Measurements from ENCODE around the gene TXNL1.

TXNL1 gene

DNA sequence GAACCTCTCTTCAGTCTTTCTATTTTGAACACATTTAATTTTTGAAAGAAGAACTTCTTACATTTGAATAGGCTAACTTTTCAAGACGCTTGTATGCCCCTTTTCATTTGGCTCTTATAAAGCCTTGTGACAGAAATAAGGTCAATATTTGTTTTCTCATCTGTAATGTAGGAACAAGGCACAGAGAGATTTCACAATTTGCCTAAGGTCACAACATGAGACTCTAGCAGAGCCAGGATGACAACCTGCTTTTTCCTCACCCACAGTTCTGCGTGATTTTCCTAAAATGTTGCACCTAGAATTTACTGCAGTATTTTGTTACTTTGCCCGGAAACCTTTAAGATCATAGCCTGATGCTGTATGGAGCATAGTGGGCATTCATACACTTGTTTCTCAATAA is 67.4 kb downstream of the TXNL1 start:
- DNase-seq (ENCODE audit: low read depth in 4 of 4, low spot score in 1 of 4): no peak

DNA sequence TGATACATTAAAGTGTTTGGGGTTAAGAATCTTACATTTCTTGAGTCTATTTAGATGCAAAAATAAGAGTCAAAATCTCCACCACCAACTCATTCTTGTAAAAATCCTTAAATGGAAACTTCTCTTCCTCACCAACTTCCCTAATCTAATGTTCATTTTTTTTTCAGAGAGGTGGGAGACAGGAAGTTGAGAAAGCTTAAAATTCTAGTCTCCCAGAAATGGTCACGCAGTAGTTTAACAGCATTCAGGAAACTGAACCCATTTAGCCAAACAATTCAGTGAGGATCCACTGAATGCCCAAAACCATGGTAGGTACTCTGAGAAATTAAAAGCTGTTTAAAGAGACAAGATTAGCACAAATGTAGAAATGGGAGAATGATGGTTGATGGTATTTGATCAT is 69.0 kb downstream of the TXNL1 start:
- DNase-seq (ENCODE audit: low read depth in 4 of 4, low spot score in 1 of 4): no peak

- DNase-seq (ENCODE audit: low read depth in 4 of 4, low spot score in 1 of 4): no peak
These were observed 69.4 kb downstream of the TXNL1 start for GRCh38 chr18:56568986-56569385.

DNA sequence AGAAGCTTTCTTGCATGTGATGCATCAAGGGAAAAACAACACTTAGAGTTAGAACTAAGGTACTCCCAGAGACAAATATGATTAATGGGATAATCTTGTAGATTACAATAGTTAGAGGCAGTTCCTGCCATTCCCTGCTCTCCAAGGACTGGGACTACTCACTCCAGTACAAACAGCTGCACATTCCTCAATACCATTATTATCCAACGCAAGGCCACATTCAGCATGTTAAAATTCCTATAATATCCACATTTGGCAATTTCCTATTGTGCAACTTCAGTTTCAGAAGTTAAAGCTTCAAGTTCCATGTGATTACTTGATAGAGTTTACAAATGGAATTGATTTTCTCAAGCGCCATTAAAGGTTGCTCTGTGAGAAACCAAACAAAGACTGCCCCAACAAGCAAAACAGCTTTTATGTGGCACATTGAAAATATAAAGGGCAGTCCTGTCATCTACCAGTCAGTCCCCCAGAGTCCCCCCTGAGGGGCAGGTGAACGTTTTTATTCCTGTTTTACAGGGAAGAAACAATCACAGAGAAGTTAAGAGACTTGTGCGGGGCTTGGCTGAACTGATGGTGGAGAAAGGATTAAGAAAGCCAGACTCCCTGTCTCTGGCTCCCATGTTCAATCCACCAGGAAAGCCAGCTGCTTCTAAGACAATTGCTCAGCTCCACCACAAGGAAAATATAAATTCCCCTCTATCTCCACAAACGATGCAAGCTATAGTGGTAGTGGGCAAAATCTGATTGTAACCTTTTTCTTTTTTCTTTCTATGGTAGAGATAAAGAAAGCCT is 72.6 kb downstream of the TXNL1 start:
- no peak for DNase-seq (ENCODE audit: low read depth in 4 of 4, low spot score in 1 of 4)

DNA sequence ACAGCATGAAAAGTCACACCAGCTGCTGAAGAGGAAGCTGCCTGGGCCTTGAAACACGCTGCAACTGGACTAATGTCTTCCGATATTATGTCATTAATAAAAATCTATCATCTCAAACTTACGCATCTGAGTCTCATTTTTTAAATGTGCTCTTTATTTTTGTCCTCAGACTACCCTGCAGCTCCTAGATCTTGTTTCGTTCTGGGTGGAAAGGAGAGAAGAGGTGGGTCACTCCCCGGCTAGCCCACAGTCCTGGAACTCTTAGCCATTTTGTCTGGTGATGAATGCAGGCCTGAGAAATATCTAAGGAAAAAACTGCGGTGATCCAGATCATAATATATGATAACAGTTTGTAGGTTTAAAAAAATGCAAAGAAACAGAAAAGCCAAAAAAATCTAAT is 73.3 kb downstream of the TXNL1 start:
- DNase-seq (ENCODE audit: low read depth in 4 of 4, low spot score in 1 of 4): no peak

DNA sequence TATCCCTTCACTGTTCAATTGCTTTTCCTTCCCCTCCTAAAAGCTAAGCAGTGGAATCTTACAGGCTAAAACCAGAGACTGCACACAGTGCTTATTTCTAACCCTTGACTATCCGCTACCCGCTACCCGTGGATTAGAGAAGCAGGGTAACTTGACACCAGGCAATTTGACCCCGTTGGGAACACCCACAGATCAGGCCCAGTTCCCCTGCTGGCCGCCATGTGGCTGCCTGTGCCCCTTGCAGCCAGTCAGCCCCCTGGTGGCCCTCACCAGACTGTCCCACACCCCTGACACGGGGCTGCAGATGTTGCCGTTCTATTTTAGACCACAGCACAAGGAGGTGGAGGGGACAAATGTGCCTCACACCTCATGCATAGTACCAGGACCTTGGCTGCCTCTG is 74.8 kb downstream of the TXNL1 start:
- DNase-seq (ENCODE audit: low read depth in 4 of 4, low spot score in 1 of 4): no peak

DNA sequence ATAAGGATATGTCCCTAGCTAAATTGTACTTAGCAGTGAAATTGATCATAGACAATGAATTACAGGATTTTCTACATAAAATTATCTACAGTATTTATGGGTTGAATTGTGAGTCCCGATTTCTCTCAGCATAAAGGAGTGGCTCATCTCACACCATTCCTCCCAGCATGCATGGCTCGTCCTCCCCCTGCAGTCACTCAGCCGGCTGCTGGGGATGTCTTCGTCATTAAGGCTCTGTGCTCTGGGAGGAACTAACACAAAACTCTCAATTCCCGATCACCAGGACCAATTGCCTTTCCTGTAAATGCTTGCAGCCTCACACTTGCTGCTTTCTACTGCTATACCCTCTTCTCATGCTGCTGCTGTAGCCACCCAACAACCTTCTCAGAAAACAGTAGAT is 75.9 kb downstream of the TXNL1 start:
- DNase-seq (ENCODE audit: low read depth in 4 of 4, low spot score in 1 of 4): no peak

DNA sequence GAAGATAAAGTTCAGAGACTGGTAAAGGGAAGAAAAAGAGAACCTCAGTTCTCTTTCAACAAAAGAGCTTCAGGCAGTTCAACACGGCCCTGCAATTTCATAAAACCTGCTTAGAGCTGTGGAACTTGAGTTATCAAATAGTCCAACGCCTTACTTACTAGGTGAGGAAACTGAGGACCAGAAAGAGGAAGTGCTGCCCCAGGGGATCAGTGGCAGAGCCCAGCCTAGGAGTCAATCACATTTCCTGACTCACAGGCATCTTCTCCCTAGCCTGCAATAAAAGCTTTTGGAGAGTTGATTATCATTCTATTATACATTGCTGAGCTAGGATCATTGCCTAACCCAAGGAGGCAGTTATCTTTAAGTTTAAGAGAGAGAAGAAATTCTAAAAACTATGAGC is 77.4 kb downstream of the TXNL1 start:
- DNase-seq (ENCODE audit: low read depth in 4 of 4, low spot score in 1 of 4): no peak

- DNase-seq (ENCODE audit: low read depth in 4 of 4, low spot score in 1 of 4): no peak
These were observed 79.3 kb downstream of the TXNL1 start for GRCh38 chr18:56559044-56559443.

DNA sequence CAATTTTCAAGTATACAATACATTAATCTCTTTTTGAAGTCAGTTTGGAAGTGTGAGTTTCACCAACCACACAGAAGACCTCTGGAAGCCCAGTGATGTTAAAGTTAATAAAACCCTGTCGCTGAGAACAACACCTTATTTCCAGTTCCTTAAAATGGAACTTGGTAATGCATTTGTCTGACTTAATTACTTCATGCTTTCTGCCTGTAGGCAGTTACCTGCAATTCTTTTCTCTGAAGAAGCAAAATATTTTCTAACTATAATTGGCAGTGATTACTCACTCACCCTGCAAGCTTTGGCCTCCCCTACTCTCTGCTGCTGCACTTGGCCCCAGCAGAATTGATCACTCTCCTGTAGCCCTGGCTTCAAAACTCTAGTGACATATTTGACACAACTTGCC is 81.5 kb downstream of the TXNL1 start:
- no peak for DNase-seq (ENCODE audit: low read depth in 4 of 4, low spot score in 1 of 4)

- no peak for DNase-seq (ENCODE audit: low read depth in 4 of 4, low spot score in 1 of 4)
These were observed 88.3 kb downstream of the TXNL1 start for GRCh38 chr18:56550121-56550520.

Data from stimulated activated CD4-positive, alpha-beta T cell treated with anti-CD3 and anti-CD28 coated beads, Interleukin-1b, Interleukin-23, amount 100 ng/mL, for 24 hours (primary cell).